ENCODE data around the gene OTOR. TPM values are rescaled to one million over a fixed set of nuclear protein-coding genes. Genes with fewer than 3 reads are reported as not detected.

The OTOR gene
- total and polyA plus RNA-seq, 2 of the 13 experiments (the other 11 are each of a cell fraction or from before 2014, with no cell fraction given): not detected

- no peak for TF ChIP-seq NFAT5 (CRISPR knock-in tag; IDR thresholded peaks at IDR 0.05)
- no peak for TF ChIP-seq RFX3 (CRISPR knock-in tag; IDR thresholded peaks at IDR 0.05)
- no peak for TF ChIP-seq ZNF260 (CRISPR knock-in tag; IDR thresholded peaks at IDR 0.05; ENCODE audit: borderline replicate concordance, low read depth)
- no peak for TF ChIP-seq TARDBP (CRISPR knock-in tag; IDR thresholded peaks at IDR 0.05)
- no peak for TF ChIP-seq ISL2 (CRISPR knock-in tag; IDR thresholded peaks at IDR 0.05)
- 0 out of 2 replicates have a peak, but pooled peaks have one; percentile 23 for TF ChIP-seq NFE2L2 (IDR thresholded peaks at IDR 0.05; ENCODE audit: low read length)
- TF ChIP-seq POLR2A (IDR thresholded peaks at IDR 0.05; ENCODE audit: insufficient read depth in 1 of 2, low read depth in 2 of 2, low read length in 2 of 2): no peak
- TF ChIP-seq ETV6 (CRISPR knock-in tag; conservative IDR thresholded peaks at IDR 0.05): no peak
- no peak for TF ChIP-seq ZNF512B (CRISPR knock-in tag; IDR thresholded peaks at IDR 0.05; ENCODE audit: borderline replicate concordance)
- no peak for TF ChIP-seq KDM2A (CRISPR knock-in tag; IDR thresholded peaks at IDR 0.05; ENCODE audit: borderline replicate concordance, low read depth)
- no peak for TF ChIP-seq ZNF30 (CRISPR knock-in tag; IDR thresholded peaks at IDR 0.05)
- 0 out of 2 replicates have a peak, but pooled peaks have one; percentile 50 for TF ChIP-seq ZNF580 (CRISPR knock-in tag; IDR thresholded peaks at IDR 0.05; ENCODE audit: borderline replicate concordance, low read depth)
- no peak for TF ChIP-seq RARG (CRISPR knock-in tag; IDR thresholded peaks at IDR 0.05; ENCODE audit: low read depth)
- no peak for TF ChIP-seq CBX1 (IDR thresholded peaks at IDR 0.05; ENCODE audit: low read depth)
- TF ChIP-seq SMAD1 (CRISPR knock-in tag; IDR thresholded peaks at IDR 0.05; ENCODE audit: borderline replicate concordance, low read depth): no peak
- no peak for TF ChIP-seq ZSCAN25 (CRISPR knock-in tag; IDR thresholded peaks at IDR 0.05)
- TF ChIP-seq CREBL2 (CRISPR knock-in tag; IDR thresholded peaks at IDR 0.05; ENCODE audit: borderline replicate concordance): no peak
- TF ChIP-seq ARID4A (CRISPR knock-in tag; IDR thresholded peaks at IDR 0.05; ENCODE audit: borderline replicate concordance): no peak
Observed at GRCh38 chr20:16761305-16761829, 13.2 kb downstream of the OTOR start (continued).

All from HepG2 (cell line).